OCI-LY7 (cell line): Measurements from ENCODE around the gene SLC2A13. TPM values are rescaled to one million over a fixed set of nuclear protein-coding genes. Genes with fewer than 3 reads are reported as not detected.

Experiments used
- BruUV-seq: library from RNA; stranded (reverse); fragments of 400-500 nt; replicated peaks from 2 replicates; lab custom pipeline; 2021; lab: Mats Ljungman, UMichigan
- CTCF ChIA-PET: fragments of 300-600 bp; sonication (Branson Sonifier 250); formaldehyde crosslinking; loops from one replicate; lab custom pipeline; 2022; ENCODE audit warnings: antibody characterized with exemption; ENCODE audit not compliant: unreplicated experiment; lab: Charles Lee
- POLR2A ChIA-PET: fragments of 300-600 bp; sonication (Branson Sonifier 250); formaldehyde crosslinking; loops from one replicate; lab custom pipeline; 2022; ENCODE audit warnings: antibody characterized with exemption; lab: Charles Lee
- DNase-seq: peaks from one replicate; pipeline ENCODE4 v3.0.0-alpha.2; 2015; ENCODE audit warnings: low spot score
- H2AFZ ChIP-seq: fragments of 200-600 bp; sonication (generic), shearing (Covaris generic); 2 replicates; pipeline ENCODE4 v1.6.1; 2014; ENCODE audit warnings: mild to moderate bottlenecking, antibody characterized with exemption, low read length, moderate library complexity
- H3K27ac ChIP-seq: fragments of 200-600 bp; sonication (generic); 2 replicates; pipeline ENCODE4 v1.5.1; 2014; ENCODE audit warnings: mixed run types, low read depth, mild to moderate bottlenecking, moderate library complexity, low read length, inconsistent platforms; ENCODE audit not compliant: poor library complexity, severe bottlenecking
- H3K36me3 ChIP-seq: fragments of 200-600 bp; sonication (generic); 2 replicates; pipeline ENCODE4 v1.6.1; 2014; ENCODE audit warnings: mild to moderate bottlenecking, antibody characterized with exemption, low read length, moderate library complexity, mixed read lengths; ENCODE audit not compliant: insufficient read depth
- H3K4me1 ChIP-seq: fragments of 200-600 bp; sonication (generic); 2 replicates; pipeline ENCODE4 v1.5.1; 2014; ENCODE audit warnings: mild to moderate bottlenecking, low read length; ENCODE audit not compliant: insufficient read depth, poor library complexity, severe bottlenecking
- H3K4me2 ChIP-seq: fragments of 200-600 bp; sonication (generic); 2 replicates; pipeline ENCODE4 v1.6.1; 2014; ENCODE audit warnings: mild to moderate bottlenecking, low read length
- H3K4me3 ChIP-seq: fragments of 200-600 bp; sonication (generic); 2 replicates; pipeline ENCODE4 v1.5.1; 2014; ENCODE audit warnings: mild to moderate bottlenecking, low read depth, low read length; ENCODE audit not compliant: poor library complexity, severe bottlenecking
- H3K79me2 ChIP-seq: fragments of 200-600 bp; sonication (generic); 2 replicates; pipeline ENCODE4 v1.6.1; 2016; ENCODE audit warnings: low read depth, mild to moderate bottlenecking, low read length, moderate library complexity, mixed read lengths; ENCODE audit not compliant: insufficient read depth
- H3K9me2 ChIP-seq: fragments of 200-600 bp; sonication (generic); 2 replicates; pipeline ENCODE4 v1.6.1; 2016; ENCODE audit warnings: mild to moderate bottlenecking, low read length, mixed read lengths; ENCODE audit not compliant: insufficient read depth
- H3K9me3 ChIP-seq: fragments of 200-600 bp; sonication (generic); 2 replicates; pipeline ENCODE4 v1.6.1; 2014; ENCODE audit warnings: mild to moderate bottlenecking, mixed run types, low read length, mixed read lengths
- H4K20me1 ChIP-seq: fragments of 200-600 bp; sonication (generic); 2 replicates; pipeline ENCODE4 v1.6.1; 2014; ENCODE audit warnings: mild to moderate bottlenecking, antibody characterized with exemption, low read length, moderate library complexity, mixed read lengths; ENCODE audit not compliant: insufficient read depth
- CTCF ChIP-seq: fragments of 200-600 bp; sonication (generic); conservative IDR thresholded peaks from 2 replicates; pipeline ENCODE4 v1.5.1; 2014; ENCODE audit warnings: mild to moderate bottlenecking, antibody characterized with exemption, low read length, moderate library complexity, mixed read lengths
- EZH2phosphoT487 ChIP-seq: fragments of 200-600 bp; sonication (generic); IDR thresholded peaks from 2 replicates; pipeline ENCODE4 v1.6.1; 2018; ENCODE audit warnings: low read depth, borderline replicate concordance, mild to moderate bottlenecking, mixed run types, antibody characterized with exemption, low read length, moderate library complexity, mixed read lengths
- intact Hi-C: fragments of 100-400 bp; cut with micrococcal nuclease; formaldehyde crosslinking; loops from one replicate; pipeline ENCODE4 v1.10.0; 2022; ENCODE audit not compliant: unreplicated experiment
- total RNA-seq, 2 experiments: library from RNA; depleted of rRNA in 1 of 2; stranded (reverse); fragments of >200 nt in 1 of 2; shearing (Covaris generic) in 1 of 2; gene quantifications; 2 replicates each; pipeline ENCODE4 v1.2.3, GENCODE V29; 2014 to 2022

The SLC2A13 gene
- total RNA-seq, 2 experiments from 2014 or later = 12.4 to 16.5 TPM

GRCh38 chr12:39772821-39773259 is 333.0 kb downstream of the SLC2A13 start:
- no TSS peak for BruUV-seq
- no peak overlapping the region for H3K4me2 ChIP-seq
- no peaks in the 10 kb centered on the region for H3K4me1 ChIP-seq
- no peak overlapping the region for H3K4me3 ChIP-seq
- no peaks in the 10 kb centered on the region for H3K9me3 ChIP-seq
- no peak overlapping the region for H2AFZ ChIP-seq
- no peaks in the 10 kb centered on the region for H3K79me2 ChIP-seq
- ChIA-PET POLR2A (interaction anchor here (0.6 kb wide), 2 partner anchors 87 to 1377 kb away, joined by 3 read pairs; no protein-coding TSS in a partner anchor), CTCF (no interaction called here)
- DNase-seq = no peak
- H3K36me3 ChIP-seq = no peaks in the 10 kb centered on the region
- no peaks in the 10 kb centered on the region for H3K9me2 ChIP-seq
- H4K20me1 ChIP-seq = no peaks in the 10 kb centered on the region
- intact Hi-C loops = no loop called here
- no peak for TF ChIP-seq CTCF
- TF ChIP-seq EZH2phosphoT487 = no peak
- H3K27ac ChIP-seq = no peak overlapping the region

GRCh38 chr12:39771456-39771855 is 334.4 kb downstream of the SLC2A13 start:
- no peaks in the 10 kb centered on the region for H3K4me1 ChIP-seq
- CTCF ChIA-PET = no interaction called here
- no peak overlapping the region for H3K4me2 ChIP-seq
- no TSS peak for BruUV-seq
- H3K36me3 ChIP-seq = no peaks in the 10 kb centered on the region
- H4K20me1 ChIP-seq = no peaks in the 10 kb centered on the region
- intact Hi-C loops = no loop called here
- no peaks in the 10 kb centered on the region for H3K9me2 ChIP-seq
- no peaks in the 10 kb centered on the region for H3K9me3 ChIP-seq
- no peak overlapping the region for H3K27ac ChIP-seq
- DNase-seq = no peak
- H3K4me3 ChIP-seq = no peak overlapping the region
- no peaks in the 10 kb centered on the region for H3K79me2 ChIP-seq
- POLR2A ChIA-PET = no interaction called here
- H2AFZ ChIP-seq = no peak overlapping the region
- TF ChIP-seq EZH2phosphoT487 (no peak), CTCF (no peak)

DNA sequence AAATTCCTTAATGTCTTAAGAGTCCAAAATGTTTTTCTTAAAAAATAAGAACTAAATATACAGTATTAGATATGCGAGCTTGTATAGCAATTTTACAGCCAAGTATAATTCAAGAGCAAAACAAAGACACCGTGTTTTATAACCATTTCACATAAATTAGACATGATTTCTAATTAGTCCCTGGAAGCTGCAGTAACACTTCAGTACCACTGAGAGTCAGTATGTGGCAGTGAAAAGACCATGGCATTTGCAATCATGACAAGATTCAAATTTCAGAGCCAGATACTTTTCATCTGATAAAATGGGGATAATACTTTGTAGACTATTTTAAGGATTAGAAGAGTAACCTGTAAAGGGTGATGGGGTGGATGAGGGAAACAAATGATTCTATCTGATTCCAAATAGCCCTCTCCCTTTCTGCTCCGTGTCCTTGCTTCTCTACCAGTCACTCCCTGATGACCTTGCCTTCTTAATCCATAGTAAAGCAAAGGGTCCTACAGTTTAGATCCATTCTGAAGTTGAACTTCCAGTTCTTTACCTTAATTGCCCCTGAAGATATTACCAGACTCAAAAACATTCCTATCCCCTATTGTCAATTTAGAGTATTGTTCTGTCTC is 340.8 kb downstream of the SLC2A13 start:
- no peak for TF ChIP-seq EZH2phosphoT487
- peak; percentile 85 for TF ChIP-seq CTCF
- no peaks in the 10 kb centered on the region for H3K9me3 ChIP-seq
- no peaks in the 10 kb centered on the region for H3K36me3 ChIP-seq
- intact Hi-C loops = loop anchor here (1.0 kb wide), 2 partner anchors 225 to 342 kb away; no protein-coding TSS in a partner anchor
- H3K27ac ChIP-seq = no peak overlapping the region
- no peak overlapping the region for H3K4me2 ChIP-seq
- no peaks in the 10 kb centered on the region for H3K4me1 ChIP-seq
- no peak overlapping the region for H2AFZ ChIP-seq
- CTCF ChIA-PET = no interaction called here
- H3K9me2 ChIP-seq = no peaks in the 10 kb centered on the region
- POLR2A ChIA-PET = no interaction called here
- no TSS peak for BruUV-seq
- H3K79me2 ChIP-seq = no peaks in the 10 kb centered on the region
- peak; percentile 41 for DNase-seq
- H3K4me3 ChIP-seq = no peak overlapping the region
- H4K20me1 ChIP-seq = no peaks in the 10 kb centered on the region
